Measurements from ENCODE around the gene PRKAG2. TPM values are rescaled to one million over a fixed set of nuclear protein-coding genes. Genes with fewer than 3 reads are reported as not detected.

Gene PRKAG2
- total and polyA plus RNA-seq, 4 donors: 3.6 to 25.1 (median 16.8) TPM

DNA sequence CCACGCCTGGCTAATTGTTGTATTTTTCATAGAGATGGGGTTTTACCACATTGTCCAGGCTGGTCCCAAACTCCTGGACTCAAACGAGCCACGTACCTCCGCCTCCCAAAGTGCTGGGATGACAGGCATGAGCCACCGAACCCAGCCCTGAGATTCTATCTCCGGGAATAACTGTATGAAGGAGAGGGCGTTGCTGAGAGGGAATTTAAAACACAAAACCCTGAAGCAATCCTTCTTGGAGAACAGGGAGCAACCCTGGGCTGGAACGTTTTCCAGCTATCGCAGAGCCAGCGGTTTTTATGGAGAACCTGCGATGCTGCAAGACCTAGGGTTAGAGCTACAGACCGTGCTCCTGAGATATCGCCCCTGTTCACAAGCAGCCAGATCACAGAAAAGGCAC, 144.6 kb downstream of the PRKAG2 start (continued):
- TF ChIP-seq, protein P1, sequence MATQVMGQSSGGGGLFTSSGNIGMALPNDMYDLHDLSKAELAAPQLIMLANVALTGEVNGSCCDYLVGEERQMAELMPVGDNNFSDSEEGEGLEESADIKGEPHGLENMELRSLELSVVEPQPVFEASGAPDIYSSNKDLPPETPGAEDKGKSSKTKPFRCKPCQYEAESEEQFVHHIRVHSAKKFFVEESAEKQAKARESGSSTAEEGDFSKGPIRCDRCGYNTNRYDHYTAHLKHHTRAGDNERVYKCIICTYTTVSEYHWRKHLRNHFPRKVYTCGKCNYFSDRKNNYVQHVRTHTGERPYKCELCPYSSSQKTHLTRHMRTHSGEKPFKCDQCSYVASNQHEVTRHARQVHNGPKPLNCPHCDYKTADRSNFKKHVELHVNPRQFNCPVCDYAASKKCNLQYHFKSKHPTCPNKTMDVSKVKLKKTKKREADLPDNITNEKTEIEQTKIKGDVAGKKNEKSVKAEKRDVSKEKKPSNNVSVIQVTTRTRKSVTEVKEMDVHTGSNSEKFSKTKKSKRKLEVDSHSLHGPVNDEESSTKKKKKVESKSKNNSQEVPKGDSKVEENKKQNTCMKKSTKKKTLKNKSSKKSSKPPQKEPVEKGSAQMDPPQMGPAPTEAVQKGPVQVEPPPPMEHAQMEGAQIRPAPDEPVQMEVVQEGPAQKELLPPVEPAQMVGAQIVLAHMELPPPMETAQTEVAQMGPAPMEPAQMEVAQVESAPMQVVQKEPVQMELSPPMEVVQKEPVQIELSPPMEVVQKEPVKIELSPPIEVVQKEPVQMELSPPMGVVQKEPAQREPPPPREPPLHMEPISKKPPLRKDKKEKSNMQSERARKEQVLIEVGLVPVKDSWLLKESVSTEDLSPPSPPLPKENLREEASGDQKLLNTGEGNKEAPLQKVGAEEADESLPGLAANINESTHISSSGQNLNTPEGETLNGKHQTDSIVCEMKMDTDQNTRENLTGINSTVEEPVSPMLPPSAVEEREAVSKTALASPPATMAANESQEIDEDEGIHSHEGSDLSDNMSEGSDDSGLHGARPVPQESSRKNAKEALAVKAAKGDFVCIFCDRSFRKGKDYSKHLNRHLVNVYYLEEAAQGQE (IDR thresholded peaks at IDR 0.05): no peak
- no peak for TF ChIP-seq JUND (IDR thresholded peaks at IDR 0.05)
- no peak for TF ChIP-seq FOXA1 (IDR thresholded peaks at IDR 0.05)
- no peak for TF ChIP-seq RAD21 (IDR thresholded peaks at IDR 0.05)
- TF ChIP-seq HNF4A (conservative IDR thresholded peaks at IDR 0.05): no peak
- TF ChIP-seq RXRA (IDR thresholded peaks at IDR 0.05): no peak

DNA sequence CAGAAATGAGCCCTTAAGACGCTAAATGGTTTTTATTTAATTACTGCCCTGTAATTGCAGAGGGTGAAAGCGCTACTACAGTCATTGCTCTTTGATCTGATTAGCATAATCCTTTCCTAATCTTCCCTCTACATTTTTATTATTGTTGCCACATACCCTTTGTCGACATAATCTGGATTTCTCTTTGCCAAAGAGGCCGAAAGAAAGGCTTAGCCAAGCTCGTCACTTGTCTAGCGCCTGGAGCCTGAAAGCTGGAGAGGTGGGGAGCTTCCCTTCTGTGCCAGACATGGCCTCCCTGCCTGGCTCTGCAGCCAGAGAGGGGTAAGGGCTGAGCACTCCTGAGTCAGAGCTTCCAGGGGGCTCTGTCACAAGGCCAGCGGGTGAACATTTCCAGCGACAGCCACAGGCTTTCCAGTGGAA, 145.9 kb downstream of the PRKAG2 start:
- Histone ChIP-seq H3K9ac (ENCODE audit: low read depth in 1 of 2, low read length in 2 of 2) (no peak overlapping the region), H3K27ac (ENCODE audit: low read depth in 1 of 2, low read length in 2 of 2) (no peak overlapping the region), H3K27me3 (ENCODE audit: control insufficient read depth in 4 of 4, insufficient read depth in 4 of 4, low read length in 3 of 4) (no peaks in the 10 kb centered on the region), H3K36me3 (ENCODE audit: control insufficient read depth in 4 of 4, insufficient read depth in 3 of 4, low read depth in 1 of 4, low read length in 3 of 4) (peaks cover 0 to 4% (median under 1%) of the 10 kb centered on the region in 4 donors), H3K9me3 (ENCODE audit: control insufficient read depth in 4 of 4, low read length in 3 of 4) (no peaks in the 10 kb centered on the region), H3K4me1 (ENCODE audit: control insufficient read depth in 4 of 4, insufficient read depth in 4 of 4, low read length in 3 of 4) (peaks cover 0 to 5% (median 4%) of the 10 kb centered on the region in 4 donors), H3K4me3 (ENCODE audit: low read depth in 1 of 3, low read length in 3 of 3) (no peak overlapping the region)
- whole genome bisulfite sequencing: 76% methylated on average over 8 of the region's 8 CpGs
- DNase-seq (ENCODE audit: low spot score): no peak
- TF ChIP-seq FOXA2 (IDR thresholded peaks at IDR 0.05) (no peak), FOXA1 (IDR thresholded peaks at IDR 0.05) (no peak), SP1 (IDR thresholded peaks at IDR 0.05) (no peak), GABPA (IDR thresholded peaks at IDR 0.05 in 1 of 2, conservative IDR thresholded peaks at IDR 0.05 in 1 of 2) (no peak), YY1 (IDR thresholded peaks at IDR 0.05) (no peak)

DNA sequence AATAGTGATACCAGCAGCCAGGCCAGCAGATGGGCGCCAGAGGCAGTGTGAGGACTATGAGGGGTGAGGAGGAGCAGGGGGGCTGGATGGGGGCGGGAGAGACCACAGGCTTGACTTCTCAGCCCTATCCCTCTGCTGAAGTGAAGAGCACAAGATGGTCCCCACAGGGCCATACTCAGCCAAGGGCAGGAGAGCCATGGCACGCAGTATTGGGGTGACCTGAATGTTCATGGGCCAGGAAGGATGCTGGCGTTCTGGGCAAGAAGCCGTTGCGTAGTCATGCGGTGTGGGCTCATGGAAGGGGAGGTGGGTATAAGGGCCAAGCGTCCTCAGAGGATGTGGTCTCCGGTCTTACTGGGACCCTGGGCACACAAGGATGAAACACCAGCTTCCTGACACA, 146.3 kb downstream of the PRKAG2 start:
- H3K36me3 ChIP-seq (ENCODE audit: control insufficient read depth in 4 of 4, insufficient read depth in 3 of 4, low read depth in 1 of 4, low read length in 3 of 4): peaks cover 0 to 4% (median under 1%) of the 10 kb centered on the region in 4 donors
- 98% methylated on average over 9 of the region's 9 CpGs for WGBS
- no peak for DNase-seq (ENCODE audit: low spot score)

More for the DNA sequence above, 146.3 kb downstream of the PRKAG2 start:
- TF ChIP-seq HNF4G (IDR thresholded peaks at IDR 0.05): no peak
- TF ChIP-seq, protein P2, sequence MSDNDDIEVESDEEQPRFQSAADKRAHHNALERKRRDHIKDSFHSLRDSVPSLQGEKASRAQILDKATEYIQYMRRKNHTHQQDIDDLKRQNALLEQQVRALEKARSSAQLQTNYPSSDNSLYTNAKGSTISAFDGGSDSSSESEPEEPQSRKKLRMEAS (IDR thresholded peaks at IDR 0.05): no peak
- no peak for TF ChIP-seq YY1 (IDR thresholded peaks at IDR 0.05)
- TF ChIP-seq FOXA1 (IDR thresholded peaks at IDR 0.05): no peak
- no peak for TF ChIP-seq RXRA (IDR thresholded peaks at IDR 0.05)
- TF ChIP-seq, protein P1 (IDR thresholded peaks at IDR 0.05): no peak
- Histone ChIP-seq H3K4me1 (ENCODE audit: control insufficient read depth in 4 of 4, insufficient read depth in 4 of 4, low read length in 3 of 4) (peaks cover 0 to 5% (median 4%) of the 10 kb centered on the region in 4 donors), H3K27ac (ENCODE audit: low read depth in 1 of 2, low read length in 2 of 2) (no peak overlapping the region), H3K4me3 (ENCODE audit: low read depth in 1 of 3, low read length in 3 of 3) (no peak overlapping the region), H3K9me3 (ENCODE audit: control insufficient read depth in 4 of 4, low read length in 3 of 4) (no peaks in the 10 kb centered on the region), H3K9ac (ENCODE audit: low read depth in 1 of 2, low read length in 2 of 2) (no peak overlapping the region), H3K27me3 (ENCODE audit: control insufficient read depth in 4 of 4, insufficient read depth in 4 of 4, low read length in 3 of 4) (no peaks in the 10 kb centered on the region)
